ENCODE results near the gene FAM149B1.
"Not testable (repeated sequence)": the region's sequence is repeated elsewhere in the genome, so short reads cannot be mapped to it uniquely, and the experiment has no call there.

The FAM149B1 gene

DNA sequence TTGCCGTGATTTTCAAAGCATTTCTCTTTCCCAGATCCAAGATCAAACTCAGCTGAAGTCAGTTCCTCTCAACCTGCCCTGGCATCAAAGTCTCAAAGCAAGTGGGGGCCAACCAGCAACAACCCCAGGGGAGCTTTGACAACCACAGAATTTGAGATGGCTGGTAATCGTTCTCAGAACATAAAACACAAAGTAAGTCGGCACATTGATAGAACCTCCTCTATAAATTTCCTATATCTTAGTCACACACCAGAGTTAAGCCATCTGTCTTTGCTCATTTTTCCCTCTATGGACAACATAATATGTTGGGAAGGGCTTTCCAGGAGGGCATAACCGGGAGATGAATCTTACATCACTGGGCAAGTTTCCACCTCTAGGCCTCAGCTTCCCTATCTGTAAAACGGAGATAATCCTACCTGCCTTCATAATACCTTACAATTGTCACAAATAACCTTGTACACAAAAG lies 80.4 kb downstream of the FAM149B1 start:
- H3K4me3 ChIP-seq (replicated peaks; ENCODE audit: low read depth, low read length): no peak overlapping the region
- DNase-seq (ENCODE audit: extremely low read depth, low read depth): no peak

DNA sequence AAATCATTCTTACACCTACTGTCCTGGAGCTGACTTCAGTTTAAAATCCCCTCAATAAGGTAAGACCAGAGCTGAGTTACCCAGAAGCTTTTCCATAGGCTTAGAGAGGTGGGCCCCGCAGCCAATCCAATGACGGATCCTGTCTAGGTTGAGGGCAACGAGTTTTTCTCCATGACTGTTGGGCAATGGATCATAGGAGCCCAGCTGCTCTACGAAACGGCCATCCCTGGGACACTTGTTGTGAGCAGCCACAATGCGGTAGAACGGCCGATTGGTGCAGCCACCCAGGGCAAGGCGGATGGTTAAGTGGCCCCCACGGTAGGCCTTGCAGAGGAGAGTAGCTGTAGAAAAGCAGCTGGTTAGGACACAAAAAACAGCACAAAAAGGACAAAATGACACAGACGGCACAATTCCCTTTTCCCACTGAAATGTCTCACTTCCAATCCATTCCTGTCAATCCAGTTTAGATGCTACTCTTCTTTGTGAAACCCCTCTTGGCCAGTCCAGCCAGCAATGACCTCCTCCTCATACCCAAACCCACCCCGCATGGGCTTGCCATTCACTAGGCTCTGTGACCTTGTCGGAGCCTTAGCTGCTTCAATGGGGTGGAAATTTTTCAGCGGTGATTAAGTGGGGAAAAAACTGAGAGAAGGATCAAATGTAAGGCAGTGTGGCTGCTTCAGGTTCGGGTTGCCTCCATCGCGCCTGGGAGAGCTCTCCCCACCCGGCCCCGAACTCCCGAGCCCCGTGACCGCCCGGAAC lies 83.9 kb downstream of the FAM149B1 start:
- DNase-seq (ENCODE audit: extremely low read depth, low read depth): no peak
- H3K4me3 ChIP-seq (replicated peaks; ENCODE audit: low read depth, low read length): peak overlapping the region; percentile 99
- TF ChIP-seq, protein P1, sequence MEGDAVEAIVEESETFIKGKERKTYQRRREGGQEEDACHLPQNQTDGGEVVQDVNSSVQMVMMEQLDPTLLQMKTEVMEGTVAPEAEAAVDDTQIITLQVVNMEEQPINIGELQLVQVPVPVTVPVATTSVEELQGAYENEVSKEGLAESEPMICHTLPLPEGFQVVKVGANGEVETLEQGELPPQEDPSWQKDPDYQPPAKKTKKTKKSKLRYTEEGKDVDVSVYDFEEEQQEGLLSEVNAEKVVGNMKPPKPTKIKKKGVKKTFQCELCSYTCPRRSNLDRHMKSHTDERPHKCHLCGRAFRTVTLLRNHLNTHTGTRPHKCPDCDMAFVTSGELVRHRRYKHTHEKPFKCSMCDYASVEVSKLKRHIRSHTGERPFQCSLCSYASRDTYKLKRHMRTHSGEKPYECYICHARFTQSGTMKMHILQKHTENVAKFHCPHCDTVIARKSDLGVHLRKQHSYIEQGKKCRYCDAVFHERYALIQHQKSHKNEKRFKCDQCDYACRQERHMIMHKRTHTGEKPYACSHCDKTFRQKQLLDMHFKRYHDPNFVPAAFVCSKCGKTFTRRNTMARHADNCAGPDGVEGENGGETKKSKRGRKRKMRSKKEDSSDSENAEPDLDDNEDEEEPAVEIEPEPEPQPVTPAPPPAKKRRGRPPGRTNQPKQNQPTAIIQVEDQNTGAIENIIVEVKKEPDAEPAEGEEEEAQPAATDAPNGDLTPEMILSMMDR (IDR thresholded peaks at IDR 0.05; ENCODE audit: low read depth, low read length, missing control alignments): no peak

More for the DNA sequence above, 80.4 kb downstream of the FAM149B1 start:
- TF ChIP-seq, protein P1 (IDR thresholded peaks at IDR 0.05; ENCODE audit: low read depth, low read length, missing control alignments): no peak

DNA sequence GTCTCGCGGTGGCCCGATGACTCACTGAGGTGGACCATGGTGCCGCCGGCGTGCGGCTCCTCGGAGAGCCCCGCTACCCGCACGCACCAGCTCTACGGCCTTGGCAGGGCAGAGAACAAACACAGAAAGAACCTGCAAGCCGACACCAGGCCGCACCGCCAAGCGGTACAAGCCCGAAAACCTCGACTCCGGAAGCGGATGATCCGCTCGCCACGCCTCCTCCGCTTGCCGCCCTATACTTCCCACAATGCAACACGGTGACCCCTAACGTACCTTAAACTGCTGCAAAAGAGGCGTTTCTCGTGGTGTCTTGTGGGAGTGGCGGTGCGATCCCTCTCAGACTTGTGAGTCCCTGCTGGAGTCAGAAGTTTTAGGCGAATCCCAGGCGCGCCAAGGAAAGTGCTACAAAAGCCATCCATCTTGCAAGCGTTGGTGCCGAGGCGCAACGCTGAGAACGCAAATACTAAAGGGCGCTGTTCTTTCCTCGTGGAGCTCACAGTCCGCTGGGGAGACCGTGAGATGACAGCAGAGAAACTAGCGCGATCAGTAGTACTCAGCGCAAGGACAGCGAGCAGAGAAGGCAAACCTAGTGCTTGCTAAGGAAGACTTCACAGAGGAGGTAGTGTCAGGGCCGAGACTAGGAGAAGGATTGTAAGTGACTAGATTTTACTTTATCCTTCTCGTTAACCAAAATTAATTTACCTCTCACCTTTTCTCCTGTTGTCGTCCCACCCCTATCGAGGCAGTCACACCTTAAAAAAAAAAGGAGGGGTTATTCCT lies 84.7 kb downstream of the FAM149B1 start, which contains the start of gene MRPS16:
TSS of gene MRPS16 (minus strand) at position 200 of the 780 bp plus-strand sequence. CDS start at position 38, 162 bp downstream.
- peak within 1 kb of the TSS; percentile 99 for H3K4me3 ChIP-seq (replicated peaks; ENCODE audit: low read depth, low read length)
- TF ChIP-seq, protein P1 (IDR thresholded peaks at IDR 0.05; ENCODE audit: low read depth, low read length, missing control alignments): no peak
- DNase-seq (ENCODE audit: extremely low read depth, low read depth): peak; percentile 93

DNA sequence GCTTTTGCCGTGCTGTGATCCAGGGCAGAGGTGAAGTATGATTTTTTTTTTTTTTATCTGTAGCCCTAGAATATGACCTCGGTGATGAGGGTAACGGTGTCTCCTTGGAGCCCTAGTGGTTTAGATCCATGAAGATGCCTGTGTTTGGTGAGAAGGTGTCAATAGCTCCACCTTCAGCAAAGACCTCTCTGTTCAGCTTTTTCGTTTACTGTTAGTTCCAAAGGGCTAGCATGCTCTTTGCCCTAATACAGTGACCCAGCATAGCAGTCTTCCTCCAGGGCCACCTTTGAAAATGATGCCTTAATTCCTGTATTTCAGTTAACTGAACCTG lies 85.3 kb downstream of the FAM149B1 start:
- DNase-seq (ENCODE audit: extremely low read depth, low read depth): no peak
- peak overlapping the region; percentile 99 for H3K4me3 ChIP-seq (replicated peaks; ENCODE audit: low read depth, low read length)
- TF ChIP-seq, protein P1 (IDR thresholded peaks at IDR 0.05; ENCODE audit: low read depth, low read length, missing control alignments): no peak

DNA sequence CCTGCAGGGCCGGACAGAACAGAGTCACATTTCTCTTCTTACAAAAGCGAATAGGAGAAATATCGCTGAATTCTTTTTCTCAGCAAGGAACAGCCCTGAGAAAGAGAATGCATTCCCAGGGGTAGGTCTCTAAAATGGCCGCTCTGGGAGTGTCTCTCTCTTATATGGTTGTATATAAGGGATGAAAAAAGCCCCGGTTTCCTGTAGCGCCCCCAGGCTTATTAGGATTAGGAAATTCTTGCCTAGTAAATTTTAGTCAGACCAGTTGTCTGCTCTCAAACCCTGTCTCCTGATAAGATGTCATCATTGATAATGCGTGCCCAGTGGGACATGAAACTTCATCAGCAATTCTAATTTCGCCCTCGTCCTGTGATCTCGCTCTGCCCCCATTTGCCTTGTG lies 90.7 kb downstream of the FAM149B1 start:
- not testable (repeated sequence) for H3K4me3 ChIP-seq (replicated peaks; ENCODE audit: low read depth, low read length); DNase-seq (ENCODE audit: extremely low read depth, low read depth)

DNA sequence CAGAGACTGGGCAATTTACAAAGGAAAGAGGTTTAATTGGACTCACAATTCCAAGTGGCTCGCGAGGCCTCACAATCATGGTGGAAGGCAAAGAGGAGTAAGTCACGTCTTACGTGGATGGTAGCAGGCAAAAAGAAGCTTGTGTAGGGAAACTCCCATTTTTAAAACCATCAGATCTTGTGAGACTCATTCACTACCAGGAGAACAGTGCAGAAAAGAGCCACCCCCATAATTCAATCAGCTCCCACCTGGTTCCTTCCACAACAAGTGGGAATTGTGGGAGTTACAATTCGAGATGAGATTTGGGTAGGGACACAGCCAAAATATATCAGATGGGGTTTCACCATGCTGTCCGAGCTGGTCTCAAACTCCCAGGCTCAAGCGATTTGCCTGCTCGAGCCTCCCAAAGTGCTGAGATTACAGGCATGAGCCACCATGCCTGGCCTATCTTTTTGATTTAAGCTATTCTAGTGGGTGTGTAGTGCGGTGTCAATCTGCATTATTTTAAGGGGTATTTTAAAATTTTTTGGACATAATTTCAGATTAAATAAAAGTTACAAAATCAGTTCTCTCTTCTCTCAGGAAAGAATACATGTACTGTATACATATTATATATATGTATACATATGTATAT lies 93.6 kb downstream of the FAM149B1 start:
- TF ChIP-seq, protein P1 (IDR thresholded peaks at IDR 0.05; ENCODE audit: low read depth, low read length, missing control alignments): no peak
- no peak overlapping the region for H3K4me3 ChIP-seq (replicated peaks; ENCODE audit: low read depth, low read length)
- no peak for DNase-seq (ENCODE audit: extremely low read depth, low read depth)

Measured in HFF-Myc (cell line).